Neuronal stem cell (in vitro differentiated cells): Measurements from ENCODE around the gene NEU3.

ENCODE experiments used
- DNase-seq: peaks from one replicate; pipeline ENCODE4 v3.0.0-alpha.2; 2013; ENCODE audit warnings: low spot score
- H2AFZ ChIP-seq: one replicate; pipeline ENCODE4 v1.6.1; 2013; ENCODE audit warnings: mild to moderate bottlenecking, low read length, inconsistent platforms
- H2AK5ac ChIP-seq: 2 replicates; pipeline ENCODE4 v1.6.1; 2013; ENCODE audit warnings: low read depth, mild to moderate bottlenecking, inconsistent platforms, low read length, moderate library complexity, mixed read lengths
- H2BK120ac ChIP-seq: 2 replicates; pipeline ENCODE4 v1.6.1; 2013; ENCODE audit warnings: low read depth, mild to moderate bottlenecking, inconsistent platforms, low read length, moderate library complexity, mixed read lengths
- H2BK12ac ChIP-seq: one replicate; pipeline ENCODE4 v1.6.1; 2013; ENCODE audit warnings: low read length, inconsistent platforms
- H2BK15ac ChIP-seq: 2 replicates; pipeline ENCODE4 v1.6.1; 2013; ENCODE audit warnings: mild to moderate bottlenecking, low read length, inconsistent platforms, mixed read lengths
- H2BK5ac ChIP-seq: one replicate; pipeline ENCODE4 v1.6.1; 2013; ENCODE audit warnings: inconsistent platforms, mild to moderate bottlenecking, low read length, moderate library complexity
- H3K14ac ChIP-seq: one replicate; pipeline ENCODE4 v1.6.1; 2013; ENCODE audit warnings: low read length, inconsistent platforms
- H3K18ac ChIP-seq: 2 replicates; pipeline ENCODE4 v1.6.1; 2013; ENCODE audit warnings: low read length, inconsistent platforms
- H3K23ac ChIP-seq: 2 replicates; pipeline ENCODE4 v1.6.1; 2013; ENCODE audit warnings: low read depth, mild to moderate bottlenecking, mixed read lengths, low read length, inconsistent platforms; ENCODE audit not compliant: poor library complexity
- H3K27ac ChIP-seq: replicated peaks from 3 replicates; pipeline ENCODE4 v1.5.1; 2013; ENCODE audit warnings: low read length, inconsistent platforms
- H3K27me3 ChIP-seq, 3 experiments: 2 replicates each; pipeline ENCODE4 v1.6.1; 2013; ENCODE audit warnings: low read length in 3 of 3, mild to moderate bottlenecking in 2 of 3, inconsistent platforms in 1 of 3, low read depth in 1 of 3, mixed read lengths in 1 of 3, moderate library complexity in 1 of 3; ENCODE audit not compliant: control insufficient read depth in 3 of 3, insufficient read depth in 3 of 3
- H3K36me3 ChIP-seq, 2 donors: replicated peaks in 1 of 2; 2 replicates each; pipeline ENCODE4 v1.6.1; 2013; ENCODE audit warnings: low read length in 2 of 2; ENCODE audit not compliant: control insufficient read depth in 2 of 2, insufficient read depth in 2 of 2
- H3K4ac ChIP-seq: 2 replicates; pipeline ENCODE4 v1.6.1; 2013; ENCODE audit warnings: inconsistent platforms, mild to moderate bottlenecking, low read length, moderate library complexity
- H3K4me1 ChIP-seq, 2 donors: 1 replicate in 1 of 2; 2 replicates in 1 of 2; pipeline ENCODE4 v1.6.1; 2013; ENCODE audit warnings: low read length in 2 of 2, low read depth in 1 of 2; ENCODE audit not compliant: control insufficient read depth in 2 of 2, insufficient read depth in 1 of 2
- H3K4me2 ChIP-seq: one replicate; pipeline ENCODE4 v1.6.1; 2013; ENCODE audit warnings: mild to moderate bottlenecking, low read length, inconsistent platforms; ENCODE audit not compliant: insufficient read depth, poor library complexity, severe bottlenecking
- H3K4me3 ChIP-seq, 2 donors: 2 replicates each; pipeline ENCODE4 v1.5.1; 2013; ENCODE audit warnings: low read length in 2 of 2, mild to moderate bottlenecking in 2 of 2, inconsistent platforms in 1 of 2, moderate library complexity in 1 of 2
- H3K79me1 ChIP-seq: one replicate; pipeline ENCODE4 v1.6.1; 2013; ENCODE audit warnings: low read depth, mild to moderate bottlenecking, inconsistent platforms, low read length, moderate library complexity
- H3K9ac ChIP-seq: one replicate; pipeline ENCODE4 v1.6.1; 2013; ENCODE audit warnings: mild to moderate bottlenecking, low read depth, low read length, inconsistent platforms; ENCODE audit not compliant: poor library complexity
- H3K9me3 ChIP-seq, 2 donors: replicated peaks in 1 of 2; 2 replicates each; pipeline versions ENCODE3 to v1.6.1; 2013; ENCODE audit warnings: low read length in 2 of 2, mild to moderate bottlenecking in 2 of 2, inconsistent platforms in 1 of 2, low read depth in 1 of 2, mixed read lengths in 1 of 2, moderate library complexity in 1 of 2; ENCODE audit not compliant: control insufficient read depth in 2 of 2, insufficient read depth in 1 of 2
- H4K8ac ChIP-seq: one replicate; pipeline ENCODE4 v1.6.1; 2013; ENCODE audit warnings: low read depth, mild to moderate bottlenecking, inconsistent platforms, low read length, moderate library complexity
- H4K91ac ChIP-seq: one replicate; pipeline ENCODE4 v1.6.1; 2013; ENCODE audit warnings: low read length, low read depth, mild to moderate bottlenecking, inconsistent platforms; ENCODE audit not compliant: poor library complexity
- WGBS, 2 donors: extraction: QIAGEN DNeasy Blood & Tissue Kit; methylation state at CpG; one replicate each; pipeline ENCODE4 v1.1.7; 2013; ENCODE audit warnings: missing lambda C conversion rate in 2 of 2, mixed read lengths in 1 of 2; ENCODE audit not compliant: insufficient read length in 2 of 2, insufficient replicate concordance in 1 of 2; ENCODE audit errors: extremely low coverage in 2 of 2; 5-methylcytosine and 5-hydroxymethylcytosine counted together

NEU3 gene

GRCh38 chr11:75002516-75002915, 13.8 kb downstream of the NEU3 start:
- Histone ChIP-seq H3K27me3 (no peaks in the 10 kb centered on the region), H2BK15ac (no peak overlapping the region), H3K4ac (no peak overlapping the region), H4K8ac (no peak overlapping the region), H4K91ac (no peak overlapping the region), H3K4me3 (no peak overlapping the region), H3K4me1 (no peaks in the 10 kb centered on the region), H2BK12ac (no peak overlapping the region), H3K27ac (no peak overlapping the region), H3K4me2 (no peak overlapping the region), H3K14ac (no peak overlapping the region), H2BK5ac (no peak overlapping the region), H3K36me3 (peaks cover 8 to 24% of the 10 kb centered on the region in 2 donors), H3K9me3 (no peaks in the 10 kb centered on the region), H3K9ac (no peak overlapping the region), H3K79me1 (no peaks in the 10 kb centered on the region), H2AFZ (no peak overlapping the region), H3K18ac (no peak overlapping the region), H2AK5ac (no peak overlapping the region), H2BK120ac (no peak overlapping the region), H3K23ac (no peak overlapping the region)
- no peak for DNase-seq
- no CpG with 5 or more reads among the region's 1 CpG for WGBS, 2 donors

- Histone ChIP-seq H3K4me3 (no peak overlapping the region), H3K23ac (no peak overlapping the region), H2BK5ac (no peak overlapping the region), H3K27ac (no peak overlapping the region), H3K27me3 (no peaks in the 10 kb centered on the region), H3K79me1 (no peaks in the 10 kb centered on the region), H3K36me3 (peaks cover 8 to 38% of the 10 kb centered on the region in 2 donors), H4K8ac (no peak overlapping the region), H3K9ac (no peak overlapping the region), H2AFZ (no peak overlapping the region), H2AK5ac (no peak overlapping the region), H3K14ac (no peak overlapping the region), H2BK12ac (no peak overlapping the region), H2BK15ac (no peak overlapping the region), H3K4me1 (no peaks in the 10 kb centered on the region), H3K9me3 (no peaks in the 10 kb centered on the region), H4K91ac (no peak overlapping the region), H3K4me2 (no peak overlapping the region), H3K18ac (no peak overlapping the region), H3K4ac (no peak overlapping the region), H2BK120ac (no peak overlapping the region)
- WGBS, 2 donors, result no CpG with 5 or more reads among the region's 1 CpG
- DNase-seq, result no peak
Observed at GRCh38 chr11:75004215-75004614, 15.5 kb downstream of the NEU3 start.

- Histone ChIP-seq H4K8ac (no peak overlapping the region), H2BK12ac (no peak overlapping the region), H3K36me3 (peaks cover 3 to 49% of the 10 kb centered on the region in 2 donors), H2BK15ac (no peak overlapping the region), H3K9me3 (no peaks in the 10 kb centered on the region), H3K4me1 (no peaks in the 10 kb centered on the region), H2AK5ac (no peak overlapping the region), H2BK5ac (no peak overlapping the region), H3K4me2 (no peak overlapping the region), H4K91ac (no peak overlapping the region), H2AFZ (no peak overlapping the region), H3K4me3 (no peak overlapping the region), H3K79me1 (no peaks in the 10 kb centered on the region), H3K23ac (no peak overlapping the region), H3K18ac (no peak overlapping the region), H3K9ac (no peak overlapping the region), H3K14ac (no peak overlapping the region), H3K27me3 (no peaks in the 10 kb centered on the region), H3K4ac (no peak overlapping the region), H3K27ac (no peak overlapping the region), H2BK120ac (no peak overlapping the region)
- DNase-seq, result no peak
- WGBS, 2 donors, result no CpG with 5 or more reads among the region's 2 CpGs
Observed at GRCh38 chr11:75011357-75011756, 22.6 kb downstream of the NEU3 start.

GRCh38 chr11:75011872-75012271, 23.1 kb downstream of the NEU3 start:
- no peaks in the 10 kb centered on the region for H3K27me3 ChIP-seq

More at GRCh38 chr11:75011872-75012271, 23.1 kb downstream of the NEU3 start:
- WGBS, 2 donors, result no CpG with 5 or more reads among the region's 6 CpGs
- peaks cover 3 to 44% of the 10 kb centered on the region in 2 donors for H3K36me3 ChIP-seq
- no peak overlapping the region for H2AK5ac ChIP-seq
- no peaks in the 10 kb centered on the region for H3K9me3 ChIP-seq
- H3K14ac ChIP-seq, result no peak overlapping the region
- H4K8ac ChIP-seq, result no peak overlapping the region
- no peak overlapping the region for H2BK12ac ChIP-seq
- no peak for DNase-seq
- H2BK120ac ChIP-seq, result no peak overlapping the region
- H4K91ac ChIP-seq, result no peak overlapping the region
- no peak overlapping the region for H3K27ac ChIP-seq
- H2AFZ ChIP-seq, result no peak overlapping the region
- H3K4me2 ChIP-seq, result no peak overlapping the region
- no peaks in the 10 kb centered on the region for H3K4me1 ChIP-seq
- no peak overlapping the region for H3K23ac ChIP-seq
- no peaks in the 10 kb centered on the region for H3K79me1 ChIP-seq
- H3K4ac ChIP-seq, result no peak overlapping the region
- H3K18ac ChIP-seq, result no peak overlapping the region
- H3K4me3 ChIP-seq, result no peak overlapping the region
- H3K9ac ChIP-seq, result no peak overlapping the region
- no peak overlapping the region for H2BK5ac ChIP-seq
- H2BK15ac ChIP-seq, result no peak overlapping the region
